Suprapubic skin (tissue), 3 donors: ENCODE results near the gene WWOX.

Experiments
- POLR2AphosphoS5 ChIP-seq, 3 donors: sonication (generic); formaldehyde crosslinking; IDR thresholded peaks; one replicate each; pipeline ENCODE4 v1.6.1; 2017; ENCODE audit warnings: antibody characterized with exemption in 3 of 3
- TF ChIP-seq, protein P1 (sequence below), 2 donors: fragments of 200-600 bp in 1 of 2; fragments of 450-650 bp in 1 of 2; sonication (generic) in 1 of 2; IDR thresholded peaks; one replicate each; pipeline ENCODE4 v1.5.1; 2016 to 2019; ENCODE audit warnings: antibody characterized with exemption in 2 of 2, mild to moderate bottlenecking in 1 of 2, moderate library complexity in 1 of 2

- TF ChIP-seq, protein P1, sequence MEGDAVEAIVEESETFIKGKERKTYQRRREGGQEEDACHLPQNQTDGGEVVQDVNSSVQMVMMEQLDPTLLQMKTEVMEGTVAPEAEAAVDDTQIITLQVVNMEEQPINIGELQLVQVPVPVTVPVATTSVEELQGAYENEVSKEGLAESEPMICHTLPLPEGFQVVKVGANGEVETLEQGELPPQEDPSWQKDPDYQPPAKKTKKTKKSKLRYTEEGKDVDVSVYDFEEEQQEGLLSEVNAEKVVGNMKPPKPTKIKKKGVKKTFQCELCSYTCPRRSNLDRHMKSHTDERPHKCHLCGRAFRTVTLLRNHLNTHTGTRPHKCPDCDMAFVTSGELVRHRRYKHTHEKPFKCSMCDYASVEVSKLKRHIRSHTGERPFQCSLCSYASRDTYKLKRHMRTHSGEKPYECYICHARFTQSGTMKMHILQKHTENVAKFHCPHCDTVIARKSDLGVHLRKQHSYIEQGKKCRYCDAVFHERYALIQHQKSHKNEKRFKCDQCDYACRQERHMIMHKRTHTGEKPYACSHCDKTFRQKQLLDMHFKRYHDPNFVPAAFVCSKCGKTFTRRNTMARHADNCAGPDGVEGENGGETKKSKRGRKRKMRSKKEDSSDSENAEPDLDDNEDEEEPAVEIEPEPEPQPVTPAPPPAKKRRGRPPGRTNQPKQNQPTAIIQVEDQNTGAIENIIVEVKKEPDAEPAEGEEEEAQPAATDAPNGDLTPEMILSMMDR (IDR thresholded peaks at IDR 0.05): no peak
- no peak for TF ChIP-seq POLR2AphosphoS5 (IDR thresholded peaks at IDR 0.05)
Measured at GRCh38 chr16:78098595-78099270, 721 bp upstream of the WWOX start.
